Left ventricle myocardium superior (tissue), 1 donor: ENCODE measurements around the gene POFUT2. TPM values are rescaled to one million over a fixed set of nuclear protein-coding genes. Genes with fewer than 3 reads are reported as not detected.

Source experiments
- ATAC-seq: fragments of 200-7000 bp; cut with Tn5 transposase; one replicate; pipeline ENCODE4 v1.9.1; 2020; ENCODE audit warnings: mild to moderate bottlenecking, moderate library complexity
- DNase-seq: peaks from one replicate; pipeline ENCODE4 v3.0.0-alpha.2; 2020
- intact Hi-C: fragments of 100-400 bp; cut with micrococcal nuclease; formaldehyde crosslinking; loops from one replicate; pipeline ENCODE4 v1.11.0; 2022
- long read RNA-seq: library from polyadenylated mRNA; unstranded; transcript quantifications from one replicate; pipeline ENCODE4 v2.0.0, GENCODE V29; 2021
- total RNA-seq: library from RNA; stranded (reverse); fragmentation: NEBNext Ultra II Directional; extraction: Animal tissue kit (Norgen Biotek cat#: 25700); gene quantifications from one replicate; pipeline ENCODE4 v1.2.1, GENCODE V29; 2021
- donor health status: DM: no; HTN: yes; CAD: no; lungs with severe emphysema.

Gene POFUT2
- 15.7 TPM for total RNA-seq
- long read RNA-seq, transcript POFUT2-203 (9 exons, 2,871 nt) = major isoform, 13 of 20 reads
- long read RNA-seq, partial matches to known transcripts = 2 of 20 reads
- long read RNA-seq, other reads (novel, unspliced or antisense) = 5 of 20 reads

- DNase-seq (peak; percentile 98), ATAC-seq (peak; percentile 87)
- intact Hi-C loops = no loop called here
Observed at GRCh38 chr21:45287438-45288391, at the start of gene POFUT2. POFUT2 (minus strand) TSS chr21:45287895; CDS start chr21:45287871, 24 bp downstream.

- DNase-seq = peak; percentile 53
- peak; percentile 74 for ATAC-seq
- intact Hi-C loops = no loop called here
Observed at GRCh38 chr21:45336870-45337269, 49.2 kb upstream of the POFUT2 start.

- DNase-seq = peak; percentile 15
- ATAC-seq = no peak
- intact Hi-C loops = no loop called here
Observed at GRCh38 chr21:45336535-45336810, 48.8 kb upstream of the POFUT2 start.

- no peak for ATAC-seq
- intact Hi-C loops = no loop called here
- DNase-seq = peak; percentile 24
Observed at GRCh38 chr21:45335761-45336534, 48.3 kb upstream of the POFUT2 start.

- ATAC-seq (no peak), DNase-seq (no peak)
- intact Hi-C loops = no loop called here
Observed at GRCh38 chr21:45335151-45335760, 47.6 kb upstream of the POFUT2 start.

GRCh38 chr21:45334591-45335081 lies 46.9 kb upstream of the POFUT2 start:
- DNase-seq (no peak), ATAC-seq (no peak)
- intact Hi-C loops = no loop called here

- DNase-seq (no peak), ATAC-seq (no peak)
- intact Hi-C loops = no loop called here
Observed at GRCh38 chr21:45334134-45334533, 46.4 kb upstream of the POFUT2 start.

GRCh38 chr21:45333583-45334121 lies 46.0 kb upstream of the POFUT2 start:
- intact Hi-C loops = no loop called here
- ATAC-seq (no peak), DNase-seq (no peak)

GRCh38 chr21:45332981-45333582 lies 45.4 kb upstream of the POFUT2 start:
- DNase-seq (no peak), ATAC-seq (no peak)
- intact Hi-C loops = no loop called here

- intact Hi-C loops = no loop called here
- no peak for ATAC-seq
- DNase-seq = no peak
Observed at GRCh38 chr21:45332415-45332814, 44.7 kb upstream of the POFUT2 start.

- intact Hi-C loops = no loop called here
- DNase-seq (no peak), ATAC-seq (no peak)
Observed at GRCh38 chr21:45331531-45332147, 43.9 kb upstream of the POFUT2 start.

- ATAC-seq (no peak), DNase-seq (no peak)
- intact Hi-C loops = no loop called here
Observed at GRCh38 chr21:45330851-45331261, 43.2 kb upstream of the POFUT2 start.

- intact Hi-C loops = no loop called here
- DNase-seq (no peak), ATAC-seq (peak; percentile 28)
Observed at GRCh38 chr21:45330075-45330781, 42.5 kb upstream of the POFUT2 start.

- no peak for ATAC-seq
- DNase-seq = no peak
- intact Hi-C loops = no loop called here
Observed at GRCh38 chr21:45329261-45330074, 41.8 kb upstream of the POFUT2 start.

GRCh38 chr21:45328198-45329091 lies 40.8 kb upstream of the POFUT2 start:
- peak; percentile 26 for DNase-seq
- intact Hi-C loops = no loop called here
- ATAC-seq = no peak
